WTC11 (cell line): ENCODE results near the gene SEPTIN10. TPM values are rescaled to one million over a fixed set of nuclear protein-coding genes. Genes with fewer than 3 reads are reported as not detected.

Experiments
- CREB1 ChIP-seq: sonication (generic); formaldehyde crosslinking; IDR thresholded peaks from 2 replicates; pipeline ENCODE4 v1.8.0; 2023; ENCODE audit warnings: mild to moderate bottlenecking, missing genetic modification reagents
- ETV6 ChIP-seq: sonication (generic); formaldehyde crosslinking; IDR thresholded peaks from 2 replicates; pipeline ENCODE4 v1.8.1; 2022; ENCODE audit warnings: mild to moderate bottlenecking, missing genetic modification reagents
- FOXJ3 ChIP-seq: sonication (generic); formaldehyde crosslinking; IDR thresholded peaks from 2 replicates; pipeline ENCODE4 v1.9.0; 2021; ENCODE audit warnings: missing genetic modification reagents, mild to moderate bottlenecking, borderline replicate concordance
- FOXP4 ChIP-seq: sonication (generic); formaldehyde crosslinking; IDR thresholded peaks from 2 replicates; pipeline ENCODE4 v1.8.0; 2022; ENCODE audit warnings: mild to moderate bottlenecking, missing genetic modification reagents
- GTF2I ChIP-seq: fragments of 250-450 bp; sonication (Bioruptor Pico); conservative IDR thresholded peaks from 2 replicates; pipeline ENCODE4 v1.4.0; 2021; ENCODE audit warnings: mild to moderate bottlenecking
- MXD4 ChIP-seq: fragments of 250-450 bp; sonication (Bioruptor Pico); IDR thresholded peaks from 2 replicates; pipeline ENCODE4 v1.8.0; 2021; ENCODE audit warnings: mild to moderate bottlenecking, moderate library complexity, borderline replicate concordance
- NFYB ChIP-seq: sonication (generic); formaldehyde crosslinking; conservative IDR thresholded peaks from 2 replicates; pipeline ENCODE4 v1.8.0; 2022; ENCODE audit warnings: low read depth, missing genetic modification reagents
- NR1H2 ChIP-seq: sonication (generic); formaldehyde crosslinking; IDR thresholded peaks from 2 replicates; pipeline ENCODE4 v1.9.0; 2021; ENCODE audit warnings: mild to moderate bottlenecking, moderate library complexity, missing genetic modification reagents
- NR3C1 ChIP-seq: sonication (generic); formaldehyde crosslinking; conservative IDR thresholded peaks from 2 replicates; pipeline ENCODE4 v1.8.1; 2023; ENCODE audit warnings: low read depth, mild to moderate bottlenecking, missing genetic modification reagents
- OVOL2 ChIP-seq: fragments of 250-450 bp; sonication (Bioruptor Pico); IDR thresholded peaks from 2 replicates; pipeline ENCODE4 v1.9.0; 2021; ENCODE audit warnings: mild to moderate bottlenecking, borderline replicate concordance
- PRRX2 ChIP-seq: fragments of 250-450 bp; sonication (Bioruptor Pico); IDR thresholded peaks from 2 replicates; pipeline ENCODE4 v1.8.0; 2021; ENCODE audit warnings: mild to moderate bottlenecking
- RELA ChIP-seq: sonication (generic); formaldehyde crosslinking; IDR thresholded peaks from 2 replicates; pipeline ENCODE4 v1.8.1; 2022; ENCODE audit warnings: missing genetic modification reagents, mild to moderate bottlenecking, borderline replicate concordance
- SOX15 ChIP-seq: fragments of 250-450 bp; sonication (Bioruptor Pico); IDR thresholded peaks from 2 replicates; pipeline ENCODE4 v1.9.0; 2021; ENCODE audit warnings: mild to moderate bottlenecking
- SP1 ChIP-seq: sonication (generic); formaldehyde crosslinking; conservative IDR thresholded peaks from 2 replicates; pipeline ENCODE4 v1.8.1; 2022; ENCODE audit warnings: missing genetic modification reagents
- TCF7 ChIP-seq: sonication (generic); formaldehyde crosslinking; IDR thresholded peaks from 2 replicates; pipeline ENCODE4 v1.8.0; 2022; ENCODE audit warnings: mild to moderate bottlenecking, low read depth, missing genetic modification reagents, moderate library complexity
- TP53 ChIP-seq: sonication (generic); formaldehyde crosslinking; IDR thresholded peaks from 2 replicates; pipeline ENCODE4 v1.8.1; 2023; ENCODE audit warnings: mild to moderate bottlenecking, missing genetic modification reagents
- ZBTB43 ChIP-seq: sonication (generic); formaldehyde crosslinking; IDR thresholded peaks from 2 replicates; pipeline ENCODE4 v1.8.1; 2023; ENCODE audit warnings: mild to moderate bottlenecking, missing genetic modification reagents
- ZNF232 ChIP-seq: sonication (generic); formaldehyde crosslinking; IDR thresholded peaks from 2 replicates; pipeline ENCODE4 v1.8.0; 2022; ENCODE audit warnings: mild to moderate bottlenecking, missing genetic modification reagents
- ZNF263 ChIP-seq: sonication (generic); formaldehyde crosslinking; IDR thresholded peaks from 2 replicates; pipeline ENCODE4 v1.8.1; 2022; ENCODE audit warnings: low read depth, mild to moderate bottlenecking, moderate library complexity, missing genetic modification reagents
- ZNF396 ChIP-seq: fragments of 250-450 bp; sonication (Bioruptor Pico); IDR thresholded peaks from 2 replicates; pipeline ENCODE4 v1.8.0; 2021; ENCODE audit warnings: mild to moderate bottlenecking, moderate library complexity, borderline replicate concordance
- ZNF532 ChIP-seq: fragments of 250-450 bp; sonication (Bioruptor Pico); IDR thresholded peaks from 2 replicates; pipeline ENCODE4 v1.9.0; 2021; ENCODE audit warnings: mild to moderate bottlenecking, borderline replicate concordance
- total RNA-seq: library from RNA; stranded (reverse); gene quantifications from 3 replicates; pipeline ENCODE4 v1.2.3, GENCODE V29; 2021
- TF ChIP-seq, protein P1 (sequence below): sonication (generic); formaldehyde crosslinking; IDR thresholded peaks from 2 replicates; pipeline ENCODE4 v1.8.1; 2022; ENCODE audit warnings: low read depth, mild to moderate bottlenecking, moderate library complexity, missing genetic modification reagents, borderline replicate concordance
- TF ChIP-seq, protein P2 (sequence below): sonication (generic); formaldehyde crosslinking; IDR thresholded peaks from 2 replicates; pipeline ENCODE4 v1.8.1; 2022; ENCODE audit warnings: missing genetic modification reagents, borderline replicate concordance
- TF ChIP-seq, protein P3 (sequence below): fragments of 200-600 bp; IDR thresholded peaks from 2 replicates; pipeline ENCODE4 v1.8.0; 2022; ENCODE audit warnings: antibody characterized with exemption
- TF ChIP-seq, protein P4 (sequence below): sonication (generic); formaldehyde crosslinking; IDR thresholded peaks from 2 replicates; pipeline ENCODE4 v1.8.1; 2022; ENCODE audit warnings: mild to moderate bottlenecking, missing genetic modification reagents, moderate library complexity, borderline replicate concordance

SEPTIN10 gene
- total RNA-seq, 1 experiment from 2014 or later, result 86.8 TPM

- TF ChIP-seq ZNF532 (CRISPR knock-in tag), result no peak
- TF ChIP-seq PRRX2, result no peak
- TF ChIP-seq ZNF232, result no peak
- no peak for TF ChIP-seq CREB1
- no peak for TF ChIP-seq OVOL2
- TF ChIP-seq FOXP4 (CRISPR knock-in tag), result peak; percentile 84; the same call in 1 of the 2 replicates
- no peak for TF ChIP-seq ZNF263 (CRISPR knock-in tag)
- TF ChIP-seq RELA, result 0 out of 2 replicates have a peak, but pooled peaks have one; percentile 33
- TF ChIP-seq, protein P1, sequence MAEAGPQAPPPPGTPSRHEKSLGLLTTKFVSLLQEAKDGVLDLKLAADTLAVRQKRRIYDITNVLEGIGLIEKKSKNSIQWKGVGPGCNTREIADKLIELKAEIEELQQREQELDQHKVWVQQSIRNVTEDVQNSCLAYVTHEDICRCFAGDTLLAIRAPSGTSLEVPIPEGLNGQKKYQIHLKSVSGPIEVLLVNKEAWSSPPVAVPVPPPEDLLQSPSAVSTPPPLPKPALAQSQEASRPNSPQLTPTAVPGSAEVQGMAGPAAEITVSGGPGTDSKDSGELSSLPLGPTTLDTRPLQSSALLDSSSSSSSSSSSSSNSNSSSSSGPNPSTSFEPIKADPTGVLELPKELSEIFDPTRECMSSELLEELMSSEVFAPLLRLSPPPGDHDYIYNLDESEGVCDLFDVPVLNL (CRISPR knock-in tag), result 0 out of 2 replicates have a peak, but pooled peaks have one; percentile 39
- TF ChIP-seq MXD4 (CRISPR knock-in tag), result no peak
- TF ChIP-seq NFYB (CRISPR knock-in tag), result no peak
- peak; percentile 90 for TF ChIP-seq ZBTB43
- TF ChIP-seq, protein P2, sequence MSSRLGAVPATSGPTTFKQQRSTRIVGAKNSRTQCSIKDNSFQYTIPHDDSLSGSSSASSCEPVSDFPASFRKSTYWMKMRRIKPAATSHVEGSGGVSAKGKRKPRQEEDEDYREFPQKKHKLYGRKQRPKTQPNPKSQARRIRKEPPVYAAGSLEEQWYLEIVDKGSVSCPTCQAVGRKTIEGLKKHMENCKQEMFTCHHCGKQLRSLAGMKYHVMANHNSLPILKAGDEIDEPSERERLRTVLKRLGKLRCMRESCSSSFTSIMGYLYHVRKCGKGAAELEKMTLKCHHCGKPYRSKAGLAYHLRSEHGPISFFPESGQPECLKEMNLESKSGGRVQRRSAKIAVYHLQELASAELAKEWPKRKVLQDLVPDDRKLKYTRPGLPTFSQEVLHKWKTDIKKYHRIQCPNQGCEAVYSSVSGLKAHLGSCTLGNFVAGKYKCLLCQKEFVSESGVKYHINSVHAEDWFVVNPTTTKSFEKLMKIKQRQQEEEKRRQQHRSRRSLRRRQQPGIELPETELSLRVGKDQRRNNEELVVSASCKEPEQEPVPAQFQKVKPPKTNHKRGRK (CRISPR knock-in tag), result no peak
- TF ChIP-seq TCF7, result peak; percentile 90; the same call in 1 of the 2 replicates
- peak; percentile 59; the same call in 1 of the 2 replicates for TF ChIP-seq ETV6 (CRISPR knock-in tag)
- no peak for TF ChIP-seq SP1 (CRISPR knock-in tag)
- TF ChIP-seq NR3C1 (CRISPR knock-in tag), result 0 out of 2 replicates have a peak, but pooled peaks have one; percentile 37
- TF ChIP-seq, protein P3, sequence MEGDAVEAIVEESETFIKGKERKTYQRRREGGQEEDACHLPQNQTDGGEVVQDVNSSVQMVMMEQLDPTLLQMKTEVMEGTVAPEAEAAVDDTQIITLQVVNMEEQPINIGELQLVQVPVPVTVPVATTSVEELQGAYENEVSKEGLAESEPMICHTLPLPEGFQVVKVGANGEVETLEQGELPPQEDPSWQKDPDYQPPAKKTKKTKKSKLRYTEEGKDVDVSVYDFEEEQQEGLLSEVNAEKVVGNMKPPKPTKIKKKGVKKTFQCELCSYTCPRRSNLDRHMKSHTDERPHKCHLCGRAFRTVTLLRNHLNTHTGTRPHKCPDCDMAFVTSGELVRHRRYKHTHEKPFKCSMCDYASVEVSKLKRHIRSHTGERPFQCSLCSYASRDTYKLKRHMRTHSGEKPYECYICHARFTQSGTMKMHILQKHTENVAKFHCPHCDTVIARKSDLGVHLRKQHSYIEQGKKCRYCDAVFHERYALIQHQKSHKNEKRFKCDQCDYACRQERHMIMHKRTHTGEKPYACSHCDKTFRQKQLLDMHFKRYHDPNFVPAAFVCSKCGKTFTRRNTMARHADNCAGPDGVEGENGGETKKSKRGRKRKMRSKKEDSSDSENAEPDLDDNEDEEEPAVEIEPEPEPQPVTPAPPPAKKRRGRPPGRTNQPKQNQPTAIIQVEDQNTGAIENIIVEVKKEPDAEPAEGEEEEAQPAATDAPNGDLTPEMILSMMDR, result no peak
- no peak for TF ChIP-seq SOX15 (CRISPR knock-in tag)
- TF ChIP-seq FOXJ3 (CRISPR knock-in tag), result no peak
- TF ChIP-seq, protein P4, sequence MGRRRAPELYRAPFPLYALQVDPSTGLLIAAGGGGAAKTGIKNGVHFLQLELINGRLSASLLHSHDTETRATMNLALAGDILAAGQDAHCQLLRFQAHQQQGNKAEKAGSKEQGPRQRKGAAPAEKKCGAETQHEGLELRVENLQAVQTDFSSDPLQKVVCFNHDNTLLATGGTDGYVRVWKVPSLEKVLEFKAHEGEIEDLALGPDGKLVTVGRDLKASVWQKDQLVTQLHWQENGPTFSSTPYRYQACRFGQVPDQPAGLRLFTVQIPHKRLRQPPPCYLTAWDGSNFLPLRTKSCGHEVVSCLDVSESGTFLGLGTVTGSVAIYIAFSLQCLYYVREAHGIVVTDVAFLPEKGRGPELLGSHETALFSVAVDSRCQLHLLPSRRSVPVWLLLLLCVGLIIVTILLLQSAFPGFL (CRISPR knock-in tag), result peak; percentile 79; the same call in 1 of the 2 replicates
- no peak; the same call in 1 of the 2 replicates for TF ChIP-seq NR1H2 (CRISPR knock-in tag)
- no peak for TF ChIP-seq GTF2I (CRISPR knock-in tag)
- no peak for TF ChIP-seq ZNF396 (CRISPR knock-in tag)
- TF ChIP-seq TP53 (CRISPR knock-in tag), result peak; percentile 82; the same call in 1 of the 2 replicates
These were observed 1.2 kb upstream of the SEPTIN10 start (continued) for GRCh38 chr2:109614715-109615636.
